ENCODE data around the gene RUFY1. TPM values are rescaled to one million over a fixed set of nuclear protein-coding genes. Genes with fewer than 3 reads are reported as not detected.
"Not testable (repeated sequence)": the region's sequence is repeated elsewhere in the genome, so short reads cannot be mapped to it uniquely, and the experiment has no call there.

RUFY1 gene
- total RNA-seq, 1 experiment from 2014 or later, result 45.7 TPM

DNA sequence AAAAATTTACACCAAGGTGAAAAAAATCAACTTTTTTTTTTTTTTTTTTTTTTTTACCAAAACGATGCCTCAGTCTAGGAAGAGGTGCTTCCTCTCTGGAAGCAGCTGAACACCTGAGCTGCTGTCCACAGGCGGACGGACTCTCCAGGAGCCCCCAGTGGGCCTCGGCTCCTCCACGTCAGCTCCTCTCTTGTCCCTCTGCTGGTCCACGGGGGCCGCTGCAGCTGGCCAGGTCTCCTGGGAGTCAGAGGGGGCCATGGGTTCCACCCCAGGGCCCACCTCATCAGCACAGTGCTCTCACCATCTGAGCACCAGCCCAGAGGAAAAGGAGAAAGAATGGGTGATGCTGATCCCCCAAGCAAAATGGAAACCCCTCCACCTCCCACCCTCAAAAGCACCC lies 32.6 kb upstream of the RUFY1 start:
- H3K27me3 ChIP-seq (ENCODE audit: insufficient read depth, low read length); H4K91ac ChIP-seq (ENCODE audit: insufficient read length, low read depth, low read length); H2BK15ac ChIP-seq (ENCODE audit: low read depth, low read length); H2BK120ac ChIP-seq (ENCODE audit: low read depth, low read length, poor library complexity, severe bottlenecking); H4K20me1 ChIP-seq (ENCODE audit: control insufficient read depth, insufficient read depth, insufficient read length); H3K9me3 ChIP-seq (ENCODE audit: control insufficient read depth, low read depth, low read length); H3T11ph ChIP-seq (ENCODE audit: low read length); H3K23ac ChIP-seq (ENCODE audit: insufficient read length, low read depth, low read length); H3K14ac ChIP-seq (ENCODE audit: insufficient read depth, low read length); H3K36me3 Mint-ChIP-seq (ENCODE audit: insufficient read depth in 1 of 3, low read depth in 3 of 3); DNase-seq; H3K79me1 ChIP-seq (ENCODE audit: insufficient read depth, low read depth, low read length, poor library complexity, severe bottlenecking); H3K79me2 ChIP-seq (ENCODE audit: insufficient read depth, low read length); H3K4me2 ChIP-seq (ENCODE audit: insufficient read depth, insufficient read length, low read length); H3K9me3 Mint-ChIP-seq; H4K8ac ChIP-seq (replicated peaks; ENCODE audit: insufficient read length, low read depth, low read length); H3K23me2 ChIP-seq (ENCODE audit: insufficient read length, low read depth, low read length, poor library complexity, severe bottlenecking); H3K9ac ChIP-seq (ENCODE audit: extremely low read depth, insufficient read length, low read length); H3K27ac Mint-ChIP-seq; H3K27me3 Mint-ChIP-seq (ENCODE audit: low read depth); H3K4ac ChIP-seq (ENCODE audit: low read depth, low read length); H2AFZ ChIP-seq (ENCODE audit: low read length); H2AK5ac ChIP-seq (ENCODE audit: insufficient read length, low read length); H2BK20ac ChIP-seq (ENCODE audit: low read depth, low read length, poor library complexity, severe bottlenecking); H3K56ac ChIP-seq (ENCODE audit: insufficient read length, low read depth, low read length); H2BK5ac ChIP-seq (ENCODE audit: insufficient read length, low read length); H3K4me1 ChIP-seq (ENCODE audit: insufficient read depth, low read length); H4K5ac ChIP-seq (ENCODE audit: insufficient read length, low read depth, low read length); H2BK12ac ChIP-seq (ENCODE audit: insufficient read length, low read depth, low read length); H3K4me3 Mint-ChIP-seq; H3K18ac ChIP-seq (ENCODE audit: insufficient read length, low read depth, low read length); H3K27ac ChIP-seq (ENCODE audit: insufficient read length, low read depth, low read length): not testable (repeated sequence)
- H3K4me1 Mint-ChIP-seq, result peaks cover 36 to 46% of the 10 kb centered on the region in 2 experiments
- WGBS (ENCODE audit: extremely low coverage, insufficient read length, low lambda C conversion rate), result no CpG with 5 or more reads among the region's 7 CpGs
- TF ChIP-seq, protein P1, sequence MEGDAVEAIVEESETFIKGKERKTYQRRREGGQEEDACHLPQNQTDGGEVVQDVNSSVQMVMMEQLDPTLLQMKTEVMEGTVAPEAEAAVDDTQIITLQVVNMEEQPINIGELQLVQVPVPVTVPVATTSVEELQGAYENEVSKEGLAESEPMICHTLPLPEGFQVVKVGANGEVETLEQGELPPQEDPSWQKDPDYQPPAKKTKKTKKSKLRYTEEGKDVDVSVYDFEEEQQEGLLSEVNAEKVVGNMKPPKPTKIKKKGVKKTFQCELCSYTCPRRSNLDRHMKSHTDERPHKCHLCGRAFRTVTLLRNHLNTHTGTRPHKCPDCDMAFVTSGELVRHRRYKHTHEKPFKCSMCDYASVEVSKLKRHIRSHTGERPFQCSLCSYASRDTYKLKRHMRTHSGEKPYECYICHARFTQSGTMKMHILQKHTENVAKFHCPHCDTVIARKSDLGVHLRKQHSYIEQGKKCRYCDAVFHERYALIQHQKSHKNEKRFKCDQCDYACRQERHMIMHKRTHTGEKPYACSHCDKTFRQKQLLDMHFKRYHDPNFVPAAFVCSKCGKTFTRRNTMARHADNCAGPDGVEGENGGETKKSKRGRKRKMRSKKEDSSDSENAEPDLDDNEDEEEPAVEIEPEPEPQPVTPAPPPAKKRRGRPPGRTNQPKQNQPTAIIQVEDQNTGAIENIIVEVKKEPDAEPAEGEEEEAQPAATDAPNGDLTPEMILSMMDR (conservative IDR thresholded peaks at IDR 0.05), result 0 out of 3 replicates have a peak, but pooled peaks have one; percentile 21

GRCh38 chr5:179518369-179518768 lies 32.0 kb upstream of the RUFY1 start:
- H3K23me2 ChIP-seq (ENCODE audit: insufficient read length, low read depth, low read length, poor library complexity, severe bottlenecking); H3K56ac ChIP-seq (ENCODE audit: insufficient read length, low read depth, low read length); H3K4ac ChIP-seq (ENCODE audit: low read depth, low read length); H3K79me1 ChIP-seq (ENCODE audit: insufficient read depth, low read depth, low read length, poor library complexity, severe bottlenecking); H3T11ph ChIP-seq (ENCODE audit: low read length); H3K18ac ChIP-seq (ENCODE audit: insufficient read length, low read depth, low read length); DNase-seq; H2AFZ ChIP-seq (ENCODE audit: low read length); H4K91ac ChIP-seq (ENCODE audit: insufficient read length, low read depth, low read length); H3K9ac ChIP-seq (ENCODE audit: extremely low read depth, insufficient read length, low read length); H3K9me3 ChIP-seq (ENCODE audit: control insufficient read depth, low read depth, low read length); H3K23ac ChIP-seq (ENCODE audit: insufficient read length, low read depth, low read length); H2BK5ac ChIP-seq (ENCODE audit: insufficient read length, low read length); H4K8ac ChIP-seq (replicated peaks; ENCODE audit: insufficient read length, low read depth, low read length); H2BK20ac ChIP-seq (ENCODE audit: low read depth, low read length, poor library complexity, severe bottlenecking); H3K14ac ChIP-seq (ENCODE audit: insufficient read depth, low read length); H2AK5ac ChIP-seq (ENCODE audit: insufficient read length, low read length); H3K36me3 Mint-ChIP-seq (ENCODE audit: insufficient read depth in 1 of 3, low read depth in 3 of 3); H3K4me1 ChIP-seq (ENCODE audit: insufficient read depth, low read length); H3K9me3 Mint-ChIP-seq; H3K27me3 Mint-ChIP-seq (ENCODE audit: low read depth); H4K20me1 ChIP-seq (ENCODE audit: control insufficient read depth, insufficient read depth, insufficient read length); H2BK120ac ChIP-seq (ENCODE audit: low read depth, low read length, poor library complexity, severe bottlenecking); H4K5ac ChIP-seq (ENCODE audit: insufficient read length, low read depth, low read length); H2BK12ac ChIP-seq (ENCODE audit: insufficient read length, low read depth, low read length); H3K79me2 ChIP-seq (ENCODE audit: insufficient read depth, low read length); H3K27me3 ChIP-seq (ENCODE audit: insufficient read depth, low read length); H2BK15ac ChIP-seq (ENCODE audit: low read depth, low read length); H3K27ac ChIP-seq (ENCODE audit: insufficient read length, low read depth, low read length); H3K4me3 Mint-ChIP-seq; H3K4me2 ChIP-seq (ENCODE audit: insufficient read depth, insufficient read length, low read length); H3K27ac Mint-ChIP-seq: not testable (repeated sequence)
- WGBS (ENCODE audit: extremely low coverage, insufficient read length, low lambda C conversion rate), result no CpG with 5 or more reads among the region's 17 CpGs
- peaks cover 30 to 41% of the 10 kb centered on the region in 2 experiments for H3K4me1 Mint-ChIP-seq

Measured in H9 (cell line).